GM23338 (cell line): ENCODE data around the gene MAN1C1. TPM values are rescaled to one million over a fixed set of nuclear protein-coding genes. Genes with fewer than 3 reads are reported as not detected.

ENCODE experiments used
- ATAC-seq: fragments of 200-7000 bp; cut with Tn5 transposase; 3 replicates; pipeline ENCODE4 v1.9.1; 2020
- DNase-seq: peaks from one replicate; pipeline ENCODE4 v3.0.0-alpha.2; 2015; ENCODE audit warnings: low spot score
- H2AFZ ChIP-seq: fragments of 200-600 bp; sonication (generic); 2 replicates; pipeline ENCODE4 v1.8.0; 2016; ENCODE audit warnings: antibody characterized with exemption, mild to moderate bottlenecking, moderate library complexity
- H3F3A ChIP-seq: fragments of 200-600 bp; sonication (generic); replicated peaks from 2 replicates; pipeline ENCODE4 v1.8.0; 2017; ENCODE audit warnings: antibody characterized with exemption, mixed run types, low read depth
- H3K27ac ChIP-seq: fragments of 200-600 bp; sonication (generic); 2 replicates; pipeline ENCODE4 v1.6.1; 2016; ENCODE audit warnings: low read depth
- H3K27me3 ChIP-seq: fragments of 200-600 bp; sonication (generic); 2 replicates; pipeline ENCODE4 v1.8.0; 2016; ENCODE audit warnings: mild to moderate bottlenecking, mixed run types, moderate library complexity; ENCODE audit not compliant: insufficient read depth
- H3K36me3 ChIP-seq: fragments of 200-600 bp; sonication (generic); 2 replicates; pipeline ENCODE4 v1.8.0; 2016; ENCODE audit warnings: mild to moderate bottlenecking; ENCODE audit not compliant: insufficient read depth
- H3K4me1 ChIP-seq: fragments of 200-600 bp; sonication (generic); 2 replicates; pipeline ENCODE4 v1.8.0; 2016; ENCODE audit warnings: mild to moderate bottlenecking, moderate library complexity; ENCODE audit not compliant: insufficient read depth
- H3K4me2 ChIP-seq: fragments of 200-600 bp; sonication (generic); 2 replicates; pipeline ENCODE4 v1.7.1; 2017; ENCODE audit warnings: mixed run types
- H3K4me3 ChIP-seq: fragments of 200-600 bp; sonication (generic); 2 replicates; pipeline ENCODE4 v1.6.1; 2016; ENCODE audit warnings: mixed run types
- H3K79me2 ChIP-seq: fragments of 200-600 bp; sonication (generic); replicated peaks from 2 replicates; pipeline ENCODE4 v1.8.0; 2017; ENCODE audit warnings: mild to moderate bottlenecking; ENCODE audit not compliant: insufficient read depth
- H3K9me2 ChIP-seq: fragments of 200-600 bp; sonication (generic); 2 replicates; pipeline ENCODE4 v1.8.0; 2017; ENCODE audit not compliant: insufficient read depth
- H4K20me1 ChIP-seq: fragments of 200-600 bp; sonication (generic); replicated peaks from 2 replicates; pipeline ENCODE4 v1.8.0; 2017; ENCODE audit warnings: mild to moderate bottlenecking; ENCODE audit not compliant: insufficient read depth
- H3K27ac Mint-ChIP-seq: 2 replicates; pipeline ENCODE4 v1.8.0; 2020; ENCODE audit warnings: inconsistent platforms, mild to moderate bottlenecking, moderate library complexity, mixed read lengths
- H3K27me3 Mint-ChIP-seq: 3 replicates; pipeline ENCODE4 v1.8.0; 2022; ENCODE audit warnings: low read depth, mild to moderate bottlenecking, moderate library complexity, mixed read lengths, inconsistent platforms; ENCODE audit not compliant: insufficient read depth, poor library complexity
- H3K36me3 Mint-ChIP-seq: 3 replicates; pipeline ENCODE4 v1.8.0; 2021; ENCODE audit warnings: low read depth, mild to moderate bottlenecking, inconsistent platforms, moderate library complexity, mixed read lengths
- H3K4me1 Mint-ChIP-seq: 3 replicates; pipeline ENCODE4 v1.8.0; 2020; ENCODE audit warnings: mild to moderate bottlenecking, inconsistent platforms, mixed read lengths
- H3K4me3 Mint-ChIP-seq: 3 replicates; pipeline ENCODE4 v1.8.0; 2021; ENCODE audit warnings: moderate library complexity, mild to moderate bottlenecking, inconsistent platforms, mixed read lengths
- H3K9me3 Mint-ChIP-seq: 3 replicates; pipeline ENCODE4 v1.8.0; 2020; ENCODE audit warnings: moderate library complexity, mild to moderate bottlenecking, inconsistent platforms, mixed read lengths
- CREB1 ChIP-seq: fragments of 250-450 bp; sonication (Bioruptor Pico); IDR thresholded peaks from 2 replicates; pipeline ENCODE4 v1.5.0; 2020; ENCODE audit warnings: low read depth, mild to moderate bottlenecking, moderate library complexity
- CTCF ChIP-seq, 2 experiments: fragments of 200-600 bp in 1 of 2; sonication (generic) in 1 of 2; conservative IDR thresholded peaks; 2 replicates each; pipeline versions ENCODE4 v1.5.1 to v1.6.1; 2016 to 2017; ENCODE audit warnings: antibody characterized with exemption in 2 of 2, low read depth in 2 of 2, mild to moderate bottlenecking in 2 of 2, moderate library complexity in 1 of 2
- EZH2 ChIP-seq: fragments of 200-600 bp; sonication (generic); IDR thresholded peaks from one replicate; pipeline ENCODE4 v1.8.0; 2017; ENCODE audit warnings: antibody characterized with exemption, mild to moderate bottlenecking, low read depth; ENCODE audit not compliant: unreplicated experiment
- EZH2phosphoT487 ChIP-seq: fragments of 200-600 bp; sonication (generic); IDR thresholded peaks from one replicate; pipeline ENCODE4 v1.8.1; 2018; ENCODE audit warnings: antibody characterized with exemption; ENCODE audit not compliant: unreplicated experiment
- JUNB ChIP-seq: IDR thresholded peaks from one replicate; pipeline ENCODE4 v1.6.1; 2016; ENCODE audit warnings: antibody characterized with exemption; ENCODE audit not compliant: unreplicated experiment
- NANOG ChIP-seq: IDR thresholded peaks from 2 replicates; pipeline ENCODE4 v1.6.1; 2016; ENCODE audit warnings: antibody characterized with exemption, borderline replicate concordance
- POLR2AphosphoS5 ChIP-seq: IDR thresholded peaks from 2 replicates; pipeline ENCODE4 v1.6.1; 2016; ENCODE audit warnings: antibody characterized with exemption, low read depth
- STAT1 ChIP-seq: IDR thresholded peaks from one replicate; pipeline ENCODE4 v1.6.1; 2016; ENCODE audit warnings: antibody characterized with exemption; ENCODE audit not compliant: unreplicated experiment
- ZNF114 ChIP-seq: fragments of 250-450 bp; sonication (Bioruptor Pico); IDR thresholded peaks from 2 replicates; pipeline ENCODE4 v1.5.0; 2020; ENCODE audit warnings: mild to moderate bottlenecking, moderate library complexity
- polyA plus RNA-seq: library from polyadenylated mRNA; unstranded; fragments of >200 nt; fragmentation: Nextera tagmentation; extraction: Ambion mirVana; gene quantifications from 2 replicates; pipeline ENCODE4 v1.2.1, GENCODE V29; 2016
- total RNA-seq: library from RNA; depleted of rRNA; stranded (reverse); fragments of >200 nt; shearing (Covaris generic); gene quantifications from 2 replicates; pipeline ENCODE4 v1.2.3, GENCODE V29; 2014
- TF ChIP-seq, protein P1 (sequence below): IDR thresholded peaks from one replicate; pipeline ENCODE4 v1.6.1; 2018; ENCODE audit warnings: antibody characterized with exemption; ENCODE audit not compliant: unreplicated experiment
- TF ChIP-seq, protein P2 (sequence below): IDR thresholded peaks from 2 replicates; pipeline ENCODE4 v1.6.1; 2016; ENCODE audit warnings: antibody characterized with exemption

MAN1C1 gene
- total and polyA plus RNA-seq, 2 experiments from 2014 or later = 5.4 to 13.6 TPM

DNA sequence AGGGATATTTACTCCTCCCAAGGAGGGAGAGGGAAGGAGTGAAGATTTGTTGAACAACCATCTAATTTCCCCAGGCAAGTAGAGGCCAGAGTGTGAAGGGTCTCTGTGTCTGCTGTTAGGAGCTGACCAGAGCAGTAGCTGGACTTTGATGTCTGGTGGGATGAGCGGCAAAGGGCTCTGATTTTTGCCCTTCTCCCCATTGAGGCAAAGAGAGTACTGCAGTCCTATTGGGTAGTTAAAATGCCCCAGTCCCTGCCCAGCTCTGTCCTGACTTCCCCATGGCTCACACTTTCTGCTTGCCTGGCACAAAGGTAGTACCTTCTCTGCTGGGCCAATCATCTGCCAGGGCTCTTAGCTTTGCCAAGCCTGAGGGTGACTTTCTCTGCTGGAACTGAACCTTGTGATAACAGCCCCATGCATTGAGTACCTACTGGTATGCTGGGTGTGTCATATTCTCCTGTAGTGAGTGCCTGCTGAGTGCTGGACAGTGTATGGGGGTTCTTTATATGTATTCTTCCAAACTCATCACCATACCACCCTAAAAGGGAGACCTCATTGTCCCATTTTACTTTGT lies 119.5 kb downstream of the MAN1C1 start (continued):
- TF ChIP-seq, protein P1, sequence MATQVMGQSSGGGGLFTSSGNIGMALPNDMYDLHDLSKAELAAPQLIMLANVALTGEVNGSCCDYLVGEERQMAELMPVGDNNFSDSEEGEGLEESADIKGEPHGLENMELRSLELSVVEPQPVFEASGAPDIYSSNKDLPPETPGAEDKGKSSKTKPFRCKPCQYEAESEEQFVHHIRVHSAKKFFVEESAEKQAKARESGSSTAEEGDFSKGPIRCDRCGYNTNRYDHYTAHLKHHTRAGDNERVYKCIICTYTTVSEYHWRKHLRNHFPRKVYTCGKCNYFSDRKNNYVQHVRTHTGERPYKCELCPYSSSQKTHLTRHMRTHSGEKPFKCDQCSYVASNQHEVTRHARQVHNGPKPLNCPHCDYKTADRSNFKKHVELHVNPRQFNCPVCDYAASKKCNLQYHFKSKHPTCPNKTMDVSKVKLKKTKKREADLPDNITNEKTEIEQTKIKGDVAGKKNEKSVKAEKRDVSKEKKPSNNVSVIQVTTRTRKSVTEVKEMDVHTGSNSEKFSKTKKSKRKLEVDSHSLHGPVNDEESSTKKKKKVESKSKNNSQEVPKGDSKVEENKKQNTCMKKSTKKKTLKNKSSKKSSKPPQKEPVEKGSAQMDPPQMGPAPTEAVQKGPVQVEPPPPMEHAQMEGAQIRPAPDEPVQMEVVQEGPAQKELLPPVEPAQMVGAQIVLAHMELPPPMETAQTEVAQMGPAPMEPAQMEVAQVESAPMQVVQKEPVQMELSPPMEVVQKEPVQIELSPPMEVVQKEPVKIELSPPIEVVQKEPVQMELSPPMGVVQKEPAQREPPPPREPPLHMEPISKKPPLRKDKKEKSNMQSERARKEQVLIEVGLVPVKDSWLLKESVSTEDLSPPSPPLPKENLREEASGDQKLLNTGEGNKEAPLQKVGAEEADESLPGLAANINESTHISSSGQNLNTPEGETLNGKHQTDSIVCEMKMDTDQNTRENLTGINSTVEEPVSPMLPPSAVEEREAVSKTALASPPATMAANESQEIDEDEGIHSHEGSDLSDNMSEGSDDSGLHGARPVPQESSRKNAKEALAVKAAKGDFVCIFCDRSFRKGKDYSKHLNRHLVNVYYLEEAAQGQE = no peak
- TF ChIP-seq JUNB = no peak

DNA sequence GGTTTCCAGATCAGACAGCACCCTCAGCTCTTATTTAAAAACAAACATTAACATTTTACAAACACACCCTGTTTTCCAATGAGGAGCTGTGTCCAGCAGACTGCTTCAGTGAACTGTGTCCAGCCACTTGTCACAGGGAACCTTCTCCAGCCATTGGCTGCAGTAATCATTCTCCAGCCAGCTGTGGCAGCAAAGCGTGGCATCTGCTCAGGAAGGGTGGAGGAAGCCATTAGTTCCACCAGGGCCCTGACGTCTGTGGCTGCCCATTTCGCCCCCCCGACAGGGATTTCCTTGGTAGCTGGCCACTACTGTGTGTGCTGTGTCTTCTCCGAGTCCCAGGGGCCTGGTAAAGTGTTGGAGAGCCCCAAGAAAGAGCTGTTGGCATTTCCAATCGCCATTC lies 120.5 kb downstream of the MAN1C1 start:
- no peak overlapping the region for H3K4me2 ChIP-seq
- no peaks in the 10 kb centered on the region for H3K9me3 Mint-ChIP-seq
- H3K4me1 Mint-ChIP-seq = peaks cover 3% of the 10 kb centered on the region; the same call in 1 of the 3 replicates
- H3K36me3 ChIP-seq = no peaks in the 10 kb centered on the region
- no peak overlapping the region for H3K4me3 ChIP-seq
- no peaks in the 10 kb centered on the region for H3K79me2 ChIP-seq
- no peak for ATAC-seq
- DNase-seq = no peak
- H3K9me2 ChIP-seq = no peaks in the 10 kb centered on the region
- H3K36me3 Mint-ChIP-seq = no peaks in the 10 kb centered on the region; the same call in 2 of the 3 replicates
- no peak overlapping the region for H3K27ac Mint-ChIP-seq
- no peak overlapping the region for H3K4me3 Mint-ChIP-seq
- H3K4me1 ChIP-seq = no peaks in the 10 kb centered on the region
- H3K27me3 Mint-ChIP-seq = peaks cover 9% of the 10 kb centered on the region
- no peaks in the 10 kb centered on the region for H3F3A ChIP-seq
- no peak overlapping the region for H3K27ac ChIP-seq
- H2AFZ ChIP-seq = no peak overlapping the region
- H3K27me3 ChIP-seq = no peaks in the 10 kb centered on the region
- H4K20me1 ChIP-seq = no peaks in the 10 kb centered on the region
- TF ChIP-seq NANOG = no peak
- TF ChIP-seq, protein P1 = no peak
- TF ChIP-seq POLR2AphosphoS5 = no peak
- no peak for TF ChIP-seq EZH2
- no peak for TF ChIP-seq EZH2phosphoT487
- TF ChIP-seq CTCF (conservative IDR thresholded peaks at IDR 0.05; ENCODE audit: low read depth in 2 of 2) = no peak
- TF ChIP-seq CREB1 (CRISPR knock-in tag) = no peak
- TF ChIP-seq STAT1 = no peak
- no peak for TF ChIP-seq JUNB
- no peak for TF ChIP-seq ZNF114 (CRISPR knock-in tag)
- TF ChIP-seq, protein P2, sequence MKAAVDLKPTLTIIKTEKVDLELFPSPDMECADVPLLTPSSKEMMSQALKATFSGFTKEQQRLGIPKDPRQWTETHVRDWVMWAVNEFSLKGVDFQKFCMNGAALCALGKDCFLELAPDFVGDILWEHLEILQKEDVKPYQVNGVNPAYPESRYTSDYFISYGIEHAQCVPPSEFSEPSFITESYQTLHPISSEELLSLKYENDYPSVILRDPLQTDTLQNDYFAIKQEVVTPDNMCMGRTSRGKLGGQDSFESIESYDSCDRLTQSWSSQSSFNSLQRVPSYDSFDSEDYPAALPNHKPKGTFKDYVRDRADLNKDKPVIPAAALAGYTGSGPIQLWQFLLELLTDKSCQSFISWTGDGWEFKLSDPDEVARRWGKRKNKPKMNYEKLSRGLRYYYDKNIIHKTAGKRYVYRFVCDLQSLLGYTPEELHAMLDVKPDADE = no peak
